HepG2 (cell line): ENCODE results near the gene NINL. TPM values are rescaled to one million over a fixed set of nuclear protein-coding genes. Genes with fewer than 3 reads are reported as not detected.

Experiments used
- ATAC-seq: fragments of 200-7000 bp; cut with Tn5 transposase; 3 replicates; pipeline ENCODE4 v1.9.1; 2020; ENCODE audit warnings: mild to moderate bottlenecking, moderate library complexity
- BruUV-seq: library from RNA; stranded (reverse); fragments of 400-500 nt; replicated peaks from 2 replicates; lab custom pipeline; 2021; lab: Mats Ljungman, UMichigan
- CTCF ChIA-PET: fragments of 300-600 bp; formaldehyde crosslinking; extraction: SDS; loops from one replicate; lab custom pipeline; 2021; ENCODE audit warnings: low total read pairs, inconsistent platforms, low intra/inter-chr PET ratio; lab: Yijun Ruan, JAX
- POLR2A ChIA-PET: fragments of 350-600 bp; sonication (Branson Sonifier 250); formaldehyde crosslinking; loops from one replicate; lab custom pipeline; 2020; ENCODE audit warnings: antibody characterized with exemption, inconsistent platforms; lab: Yijun Ruan, JAX
- DNase-seq: peaks from one replicate; pipeline ENCODE4 v3.0.0-alpha.2; 2015; ENCODE audit warnings: low spot score
- FAIRE-seq: peaks from 3 replicates; lab custom pipeline; 2011; peaks lifted over from hg19 to GRCh38; lab: Jason Lieb, UNC
- H2AFZ ChIP-seq: one replicate; pipeline ENCODE4 v1.6.1; 2011; ENCODE audit warnings: low read length, inconsistent platforms
- H3K27ac ChIP-seq: fragments of 300-600 bp; 3 replicates; pipeline ENCODE4 v1.8.0; 2011; ENCODE audit warnings: mixed run types, mild to moderate bottlenecking, mixed read lengths, low read length, inconsistent platforms; ENCODE audit not compliant: insufficient read depth; ENCODE audit errors: extremely low read length
- H3K27me3 ChIP-seq, 2 experiments: fragments of 200-600 bp in 1 of 2; 2 replicates in 1 of 2; 3 replicates in 1 of 2; pipeline versions ENCODE4 v1.6.0 to v1.8.0; 2011; ENCODE audit warnings: low read length in 2 of 2, mild to moderate bottlenecking in 2 of 2, moderate library complexity in 2 of 2, inconsistent platforms in 1 of 2; ENCODE audit not compliant: insufficient read depth in 2 of 2, control insufficient read depth in 1 of 2
- H3K36me3 ChIP-seq, 2 experiments: fragments of 200-600 bp in 1 of 2; replicated peaks in 1 of 2; 2 replicates in 1 of 2; 3 replicates in 1 of 2; pipeline versions ENCODE4 v1.5.1 to v1.8.0; 2011; ENCODE audit warnings: low read length in 2 of 2, inconsistent platforms in 1 of 2; ENCODE audit not compliant: insufficient read depth in 2 of 2, control insufficient read depth in 1 of 2
- H3K4me1 ChIP-seq: 2 replicates; pipeline ENCODE4 v1.5.1; 2012; ENCODE audit warnings: low read length, inconsistent platforms; ENCODE audit not compliant: insufficient read depth
- H3K4me2 ChIP-seq: 2 replicates; pipeline ENCODE4 v1.6.0; 2011; ENCODE audit warnings: low read depth, low read length, inconsistent platforms
- H3K4me3 ChIP-seq, 3 experiments: fragments of 200-600 bp in 1 of 3; sonication (generic), shearing (Covaris generic) in 1 of 3; replicated peaks in 1 of 3; 2 replicates each; pipeline ENCODE4 v1.5.1; 2011 to 2016; ENCODE audit warnings: low read length in 3 of 3, inconsistent platforms in 2 of 3, low read depth in 2 of 3, mild to moderate bottlenecking in 2 of 3, control low read depth in 1 of 3, mixed read lengths in 1 of 3; ENCODE audit not compliant: insufficient read depth in 1 of 3
- H3K79me2 ChIP-seq: one replicate; pipeline ENCODE4 v1.6.1; 2011; ENCODE audit warnings: low read length, inconsistent platforms; ENCODE audit not compliant: insufficient read depth
- H3K9ac ChIP-seq: 2 replicates; pipeline ENCODE4 v1.6.0; 2011; ENCODE audit warnings: mild to moderate bottlenecking, low read depth, low read length, inconsistent platforms; ENCODE audit not compliant: insufficient read depth
- H3K9me3 ChIP-seq: 2 replicates; pipeline ENCODE4 v1.5.1; 2012; ENCODE audit warnings: mild to moderate bottlenecking, low read length
- H4K20me1 ChIP-seq: 2 replicates; pipeline ENCODE4 v1.6.0; 2011; ENCODE audit warnings: inconsistent platforms, mild to moderate bottlenecking, low read length, moderate library complexity; ENCODE audit not compliant: insufficient read depth
- ADNP ChIP-seq: sonication (generic); formaldehyde crosslinking; IDR thresholded peaks from 2 replicates; pipeline ENCODE4 v1.4.0; 2020; ENCODE audit warnings: missing genetic modification reagents
- ARID5B ChIP-seq: IDR thresholded peaks from 2 replicates; pipeline ENCODE4 v1.4.0; 2020; ENCODE audit warnings: mild to moderate bottlenecking, missing genetic modification reagents
- ATF2 ChIP-seq: sonication (generic); formaldehyde crosslinking; IDR thresholded peaks from 2 replicates; pipeline ENCODE4 v1.4.0; 2020; ENCODE audit warnings: missing genetic modification reagents
- ATF3 ChIP-seq: sonication (generic); formaldehyde crosslinking; IDR thresholded peaks from 2 replicates; pipeline ENCODE4 v1.4.0; 2020; ENCODE audit warnings: missing genetic modification reagents
- FOSL1 ChIP-seq: sonication (generic); formaldehyde crosslinking; IDR thresholded peaks from 2 replicates; pipeline ENCODE4 v1.9.0; 2021; ENCODE audit warnings: missing genetic modification reagents, borderline replicate concordance
- FOSL2 ChIP-seq: sonication (generic); formaldehyde crosslinking; IDR thresholded peaks from 2 replicates; pipeline ENCODE4 v1.4.0; 2020; ENCODE audit warnings: missing genetic modification reagents
- FOXA1 ChIP-seq, 2 experiments: fragments of 450-650 bp in 1 of 2; sonication (generic) in 1 of 2; formaldehyde crosslinking in 1 of 2; IDR thresholded peaks; 2 replicates each; pipeline versions ENCODE4 v1.4.0 to v1.6.1; 2016 to 2020; ENCODE audit warnings: missing genetic modification reagents in 1 of 2
- RBM39 ChIP-seq: fragments of 200-400 bp; formaldehyde crosslinking; IDR thresholded peaks from one replicate; pipeline ENCODE4 v1.6.1; 2018; ENCODE audit warnings: antibody characterized with exemption, mild to moderate bottlenecking, low read depth, low read length; ENCODE audit not compliant: poor library complexity, severe bottlenecking
- ZFP36L1 ChIP-seq: sonication (generic); formaldehyde crosslinking; IDR thresholded peaks from 2 replicates; pipeline ENCODE4 v1.8.0; 2022; ENCODE audit warnings: mild to moderate bottlenecking, missing genetic modification reagents, moderate library complexity
- ZHX1 ChIP-seq: sonication (generic); formaldehyde crosslinking; IDR thresholded peaks from 2 replicates; pipeline ENCODE4 v1.8.1; 2022; ENCODE audit warnings: low read depth, mild to moderate bottlenecking, missing genetic modification reagents
- ZMYM2 ChIP-seq: sonication (generic); formaldehyde crosslinking; IDR thresholded peaks from 2 replicates; pipeline ENCODE4 v1.8.0; 2022; ENCODE audit warnings: mild to moderate bottlenecking, missing genetic modification reagents
- ZNF331 ChIP-seq: sonication (generic); formaldehyde crosslinking; IDR thresholded peaks from 2 replicates; pipeline ENCODE4 v1.4.0; 2020; ENCODE audit warnings: missing genetic modification reagents
- WGBS: methylation state at CpG from one replicate; pipeline ENCODE4 v1.1.6; 2017; ENCODE audit warnings: low lambda C conversion rate; 5-methylcytosine and 5-hydroxymethylcytosine counted together
- in situ Hi-C: cut with HindIII; loops from 2 replicates; pipeline ENCODE4 v1.10.0; 2017; ENCODE audit warnings: low pct_unique_long_range_greater_than_20kb; ENCODE audit not compliant: extremely low pct_ligation_motif_present
- intact Hi-C: fragments of 100-400 bp; cut with micrococcal nuclease; formaldehyde crosslinking; loops from one replicate; pipeline ENCODE4 v1.10.0; 2022; ENCODE audit not compliant: unreplicated experiment
- polyA plus RNA-seq, 8 experiments: library from polyadenylated mRNA; depleted of rRNA in 3 of 8; stranded (reverse) in 7 of 8; unstranded in 1 of 8; fragments of >200 nt; fragmentation: Illumina TruSeq in 4 of 8; extraction: Trizol in 4 of 8; gene quantifications; 2 replicates each; pipeline versions ENCODE4 v1.2.1 to v1.2.3, GENCODE V29; 2011 to 2016; ENCODE audit warnings: low read depth in 4 of 8, missing spikeins in 1 of 8, mixed read lengths in 1 of 8; ENCODE audit not compliant: insufficient read depth in 1 of 8
- total RNA-seq, 5 experiments: library from RNA; depleted of rRNA; stranded (reverse); fragments of >200 nt; fragmentation: Illumina TruSeq; extraction: Trizol; gene quantifications; 2 replicates each; pipeline ENCODE4 v1.2.3, GENCODE V29; 2016; ENCODE audit warnings: low read depth in 1 of 5

NINL gene
- total and polyA plus RNA-seq, 2 of the 13 experiments (the other 11 are each of a cell fraction or from before 2014, with no cell fraction given) = 32.3 to 34.3 TPM

- intact Hi-C loops (no loop called here), in situ Hi-C loops (loop anchor here (5.0 to 10.0 kb wide), 2 partner anchors 35 to 78 kb away; partner anchors contain the start of gene NANP)
- no peak overlapping the region for H3K9ac ChIP-seq
- no TSS peak for BruUV-seq
- 65% methylated on average over 11 of the region's 11 CpGs for WGBS
- FAIRE-seq = no peak
- ChIA-PET CTCF (no interaction called here), POLR2A (interaction anchor here (4.5 kb wide), 1 partner anchor 47 kb away, joined by 47 read pairs; no protein-coding TSS in a partner anchor)
- H3K27me3 ChIP-seq = no peaks in the 10 kb centered on the region; a peak in 1 of 5 replicates
- H3K36me3 ChIP-seq = no peaks in the 10 kb centered on the region
- no peak for DNase-seq
- H4K20me1 ChIP-seq = no peaks in the 10 kb centered on the region
- H2AFZ ChIP-seq = no peak overlapping the region
- no peaks in the 10 kb centered on the region for H3K9me3 ChIP-seq
- H3K4me1 ChIP-seq = peaks cover 41% of the 10 kb centered on the region
- no peak overlapping the region for H3K27ac ChIP-seq
- no peak for ATAC-seq
- peaks cover 27% of the 10 kb centered on the region for H3K79me2 ChIP-seq
- H3K4me2 ChIP-seq = no peak overlapping the region
- H3K4me3 ChIP-seq = no peak overlapping the region
- TF ChIP-seq ZFP36L1 (CRISPR knock-in tag) (0 out of 2 replicates have a peak, but pooled peaks have one; percentile 46), ZHX1 (0 out of 2 replicates have a peak, but pooled peaks have one; percentile 14), ZNF331 (CRISPR knock-in tag) (no peak), ZMYM2 (peak; percentile 57; the same call in 1 of the 2 replicates), FOSL1 (CRISPR knock-in tag) (peak; percentile 71), RBM39 (no peak), ARID5B (CRISPR knock-in tag) (0 out of 2 replicates have a peak, but pooled peaks have one; percentile 14), ADNP (CRISPR knock-in tag) (peak; percentile 73; the same call in 1 of the 2 replicates), FOSL2 (CRISPR knock-in tag) (peak; percentile 91), ATF3 (peak; percentile 77), FOXA1 (IDR thresholded peaks at IDR 0.05) (no peak), FOXA1 (CRISPR knock-in tag; IDR thresholded peaks at IDR 0.05) (0 out of 2 replicates have a peak, but pooled peaks have one; percentile 16), ATF2 (no peak)
Observed at GRCh38 chr20:25586877-25587276, 1.5 kb upstream of the NINL start.
